Caco-2 (cell line): Measurements from ENCODE around the gene CMC2. TPM values are rescaled to one million over a fixed set of nuclear protein-coding genes. Genes with fewer than 3 reads are reported as not detected.

Experiments
- BruUV-seq: library from RNA; stranded (reverse); fragments of 400-500 nt; replicated peaks from 2 replicates; lab custom pipeline; 2021; lab: Mats Ljungman, UMichigan
- CTCF ChIA-PET: fragments of 300-600 bp; sonication (Branson Sonifier 250); formaldehyde crosslinking; loops from one replicate; lab custom pipeline; 2022; ENCODE audit warnings: antibody characterized with exemption; lab: Charles Lee
- POLR2A ChIA-PET: fragments of 300-600 bp; sonication (Branson Sonifier 250); formaldehyde crosslinking; loops from one replicate; lab custom pipeline; 2022; ENCODE audit warnings: antibody characterized with exemption; lab: Charles Lee
- DNase-seq, 2 experiments: peaks; one replicate each; pipeline versions ENCODE4 v3.0.0 to v3.0.0-alpha.2; 2020 to 2022
- H3K27me3 ChIP-seq: replicated peaks from 2 replicates; pipeline ENCODE4 v1.6.0; 2011; ENCODE audit warnings: low read length; ENCODE audit not compliant: control insufficient read depth, insufficient read depth
- H3K36me3 ChIP-seq: 2 replicates; pipeline ENCODE4 v1.5.1; 2011; ENCODE audit warnings: low read length; ENCODE audit not compliant: control insufficient read depth, insufficient read depth
- H3K4me1 ChIP-seq: fragments of 250-450 bp; sonication (Bioruptor Pico); 2 replicates; pipeline ENCODE4 v1.5.1; 2020; ENCODE audit warnings: mild to moderate bottlenecking
- H3K4me3 ChIP-seq: 2 replicates; pipeline ENCODE4 v1.5.1; 2011; ENCODE audit warnings: low read depth, mild to moderate bottlenecking, control low read depth, low read length
- H3K9me3 ChIP-seq: fragments of 250-450 bp; sonication (Bioruptor Pico); 2 replicates; pipeline ENCODE4 v1.5.1; 2020; ENCODE audit warnings: mild to moderate bottlenecking, moderate library complexity
- H3K27ac Mint-ChIP-seq: one replicate; pipeline ENCODE4 v1.8.0; 2022; ENCODE audit warnings: mixed read lengths; ENCODE audit not compliant: unreplicated experiment
- H3K27me3 Mint-ChIP-seq: one replicate; pipeline ENCODE4 v1.8.0; 2022; ENCODE audit warnings: mixed read lengths; ENCODE audit not compliant: insufficient read depth, unreplicated experiment
- H3K36me3 Mint-ChIP-seq: one replicate; pipeline ENCODE4 v1.8.0; 2022; ENCODE audit warnings: mild to moderate bottlenecking, mixed read lengths; ENCODE audit not compliant: insufficient read depth, unreplicated experiment
- H3K4me1 Mint-ChIP-seq: one replicate; pipeline ENCODE4 v1.8.0; 2022; ENCODE audit warnings: low read depth, mixed read lengths; ENCODE audit not compliant: unreplicated experiment
- H3K4me3 Mint-ChIP-seq: one replicate; pipeline ENCODE4 v1.8.0; 2022; ENCODE audit warnings: mild to moderate bottlenecking, moderate library complexity, mixed read lengths; ENCODE audit not compliant: unreplicated experiment
- H3K9me3 Mint-ChIP-seq: one replicate; pipeline ENCODE4 v1.8.0; 2022; ENCODE audit warnings: mixed read lengths; ENCODE audit not compliant: unreplicated experiment
- CTCF ChIP-seq, 2 experiments: fragments of 200-600 bp in 1 of 2; IDR thresholded peaks; 1 replicate in 1 of 2; 2 replicates in 1 of 2; pipeline versions ENCODE4 v1.5.1 to v1.8.0; 2011 to 2022; ENCODE audit warnings: antibody characterized with exemption in 1 of 2, control low read depth in 1 of 2, inconsistent platforms in 1 of 2, low read depth in 1 of 2, low read length in 1 of 2, mild to moderate bottlenecking in 1 of 2, moderate library complexity in 1 of 2; ENCODE audit not compliant: insufficient read depth in 1 of 2, severe bottlenecking in 1 of 2, unreplicated experiment in 1 of 2
- intact Hi-C: fragments of 100-400 bp; cut with micrococcal nuclease; formaldehyde crosslinking; loops from one replicate; pipeline ENCODE4 v1.10.0; 2022; ENCODE audit not compliant: unreplicated experiment
- total RNA-seq: library from RNA; stranded (reverse); gene quantifications from 2 replicates; pipeline ENCODE4 v1.2.3, GENCODE V29; 2022

The CMC2 gene
- total RNA-seq, 1 experiment from 2014 or later = 94.1 TPM

- no peaks in the 10 kb centered on the region for H3K27me3 Mint-ChIP-seq
- Histone ChIP-seq H3K9me3 (peaks cover 14% of the 10 kb centered on the region), H3K4me3 (no peak overlapping the region), H3K36me3 (no peaks in the 10 kb centered on the region), H3K27me3 (no peaks in the 10 kb centered on the region), H3K4me1 (no peaks in the 10 kb centered on the region)
- no peak for TF ChIP-seq CTCF (IDR thresholded peaks at IDR 0.05; ENCODE audit: insufficient read depth in 1 of 2, low read depth in 1 of 2, low read length in 1 of 2, severe bottlenecking in 1 of 2, unreplicated experiment in 1 of 2)
- H3K9me3 Mint-ChIP-seq = peaks cover 47% of the 10 kb centered on the region
- CTCF ChIA-PET = no interaction called here
- no TSS peak for BruUV-seq
- no peaks in the 10 kb centered on the region for H3K36me3 Mint-ChIP-seq
- intact Hi-C loops = no loop called here
- no peak overlapping the region for H3K4me3 Mint-ChIP-seq
- H3K4me1 Mint-ChIP-seq = no peaks in the 10 kb centered on the region
- no peak for DNase-seq
- H3K27ac Mint-ChIP-seq = no peak overlapping the region
- POLR2A ChIA-PET = no interaction called here
Measured at GRCh38 chr16:80954985-80955384, 51.7 kb downstream of the CMC2 start.

GRCh38 chr16:80948886-80949493, 57.7 kb downstream of the CMC2 start:
- DNase-seq = peak; percentile 58 to 76
- H3K27me3 Mint-ChIP-seq = no peaks in the 10 kb centered on the region
- ChIA-PET POLR2A (no interaction called here), CTCF (interaction anchor here (1.0 to 1.1 kb wide), 2 partner anchors 26 to 48 kb away, joined by 3 read pairs; no protein-coding TSS in a partner anchor)
- intact Hi-C loops = no loop called here
- no peaks in the 10 kb centered on the region for H3K36me3 Mint-ChIP-seq
- no peaks in the 10 kb centered on the region; the same call in 1 of the 2 replicates for H3K9me3 ChIP-seq
- no TSS peak for BruUV-seq
- TF ChIP-seq CTCF (IDR thresholded peaks at IDR 0.05; ENCODE audit: insufficient read depth in 1 of 2, low read depth in 1 of 2, low read length in 1 of 2, severe bottlenecking in 1 of 2, unreplicated experiment in 1 of 2) = peak; percentile 74 to 78
- no peaks in the 10 kb centered on the region for H3K4me1 ChIP-seq
- no peak overlapping the region for H3K27ac Mint-ChIP-seq
- H3K4me3 Mint-ChIP-seq = no peak overlapping the region
- H3K4me3 ChIP-seq = no peak overlapping the region
- H3K4me1 Mint-ChIP-seq = no peaks in the 10 kb centered on the region
- no peaks in the 10 kb centered on the region for H3K36me3 ChIP-seq
- H3K9me3 Mint-ChIP-seq = peaks cover 13% of the 10 kb centered on the region
- H3K27me3 ChIP-seq = no peaks in the 10 kb centered on the region

- no peak for DNase-seq
- H3K36me3 ChIP-seq = no peaks in the 10 kb centered on the region
- H3K9me3 ChIP-seq = no peaks in the 10 kb centered on the region; the same call in 1 of the 2 replicates
- BruUV-seq = no TSS peak
- no peaks in the 10 kb centered on the region for H3K4me1 ChIP-seq
- no peaks in the 10 kb centered on the region for H3K36me3 Mint-ChIP-seq
- intact Hi-C loops = no loop called here
- CTCF ChIA-PET = no interaction called here
- H3K27me3 Mint-ChIP-seq = no peaks in the 10 kb centered on the region
- POLR2A ChIA-PET = no interaction called here
- H3K9me3 Mint-ChIP-seq = peaks cover 16% of the 10 kb centered on the region
- TF ChIP-seq CTCF (IDR thresholded peaks at IDR 0.05; ENCODE audit: insufficient read depth in 1 of 2, low read depth in 1 of 2, low read length in 1 of 2, severe bottlenecking in 1 of 2, unreplicated experiment in 1 of 2) = no peak
- H3K4me3 ChIP-seq = no peak overlapping the region
- no peaks in the 10 kb centered on the region for H3K27me3 ChIP-seq
- H3K4me1 Mint-ChIP-seq = no peaks in the 10 kb centered on the region
- no peak overlapping the region for H3K4me3 Mint-ChIP-seq
- no peak overlapping the region for H3K27ac Mint-ChIP-seq
Measured at GRCh38 chr16:80947708-80948625, 58.7 kb downstream of the CMC2 start.
